GM21529 (cell line): ENCODE data around the gene BMP2K.

Experiments used
- ATAC-seq: cut with Tn5 transposase; IDR thresholded peaks from one replicate; pipeline ENCODE4 v1.9.1; 2021; ENCODE audit not compliant: unreplicated experiment

Gene BMP2K

GRCh38 chr4:78923464-78924312 is 147.5 kb downstream of the BMP2K start:
- ATAC-seq: no peak

GRCh38 chr4:78926826-78927225 is 150.7 kb downstream of the BMP2K start:
- no peak for ATAC-seq

GRCh38 chr4:78928835-78929234 is 152.7 kb downstream of the BMP2K start:
- no peak for ATAC-seq

GRCh38 chr4:78930016-78930629 is 154.0 kb downstream of the BMP2K start:
- ATAC-seq: no peak

GRCh38 chr4:78936989-78937388 is 160.8 kb downstream of the BMP2K start:
- ATAC-seq: no peak

GRCh38 chr4:78937837-78938236 is 161.7 kb downstream of the BMP2K start:
- no peak for ATAC-seq

- ATAC-seq: no peak
Observed at GRCh38 chr4:78938474-78938867, 162.3 kb downstream of the BMP2K start.

- ATAC-seq: peak; percentile 96
Observed at GRCh38 chr4:78938868-78939666, 162.9 kb downstream of the BMP2K start, which contains the start of gene PAQR3. TSS of gene PAQR3 (minus strand) at chr4:78939438. CDS start at chr4:78939224, 214 bp downstream.

GRCh38 chr4:78939667-78940008 is 163.5 kb downstream of the BMP2K start:
- ATAC-seq: peak; percentile 22

GRCh38 chr4:78940752-78941151 is 164.6 kb downstream of the BMP2K start:
- no peak for ATAC-seq

GRCh38 chr4:78944381-78944780 is 168.2 kb downstream of the BMP2K start:
- no peak for ATAC-seq

- ATAC-seq: no peak
Observed at GRCh38 chr4:78945651-78946179, 169.6 kb downstream of the BMP2K start.

GRCh38 chr4:78949735-78950134 is 173.6 kb downstream of the BMP2K start:
- no peak for ATAC-seq

GRCh38 chr4:78951862-78952472 is 175.8 kb downstream of the BMP2K start:
- peak; percentile 79 for ATAC-seq

GRCh38 chr4:78953231-78953630 is 177.1 kb downstream of the BMP2K start:
- no peak for ATAC-seq

- no peak for ATAC-seq
Observed at GRCh38 chr4:78953769-78954666, 177.9 kb downstream of the BMP2K start.

GRCh38 chr4:78956975-78957374 is 180.8 kb downstream of the BMP2K start:
- ATAC-seq: no peak

GRCh38 chr4:78960926-78961325 is 184.8 kb downstream of the BMP2K start:
- ATAC-seq: no peak
